Pancreas (tissue), 10 donors: Measurements from ENCODE around the gene CES1. TPM values are rescaled to one million over a fixed set of nuclear protein-coding genes. Genes with fewer than 3 reads are reported as not detected.
"Not testable (repeated sequence)": the region's sequence is repeated elsewhere in the genome, so short reads cannot be mapped to it uniquely, and the experiment has no call there.

ENCODE experiments used
- ATAC-seq, 4 donors: fragments of 200-7000 bp; cut with Tn5 transposase; one replicate each; pipeline versions ENCODE4 v1.8.0 to v1.9.1; 2020; ENCODE audit warnings: mild to moderate bottlenecking in 4 of 4, moderate library complexity in 4 of 4
- DNase-seq, 6 donors: peaks; one replicate each; pipeline ENCODE4 v3.0.0-alpha.2; 2020
- FAIRE-seq: peaks from 2 replicates; lab custom pipeline; 2012; peaks lifted over from hg19 to GRCh38; lab: Jason Lieb, UNC
- H3K27ac ChIP-seq, 4 donors: fragments of 200-600 bp; sonication (generic); 1 replicate in 3 of 4; 2 replicates in 1 of 4; pipeline versions ENCODE4 v1.5.0 to v1.8.0; 2020
- H3K27me3 ChIP-seq, 4 donors: fragments of 200-600 bp; one replicate each; pipeline ENCODE4 v1.8.0; 2021
- H3K36me3 ChIP-seq, 3 donors: fragments of 200-600 bp; sonication (generic) in 1 of 3; one replicate each; pipeline versions ENCODE4 v1.5.0 to v1.8.0; 2020 to 2021
- H3K4me1 ChIP-seq, 3 donors: fragments of 200-600 bp; one replicate each; pipeline ENCODE4 v1.8.0; 2021
- H3K4me3 ChIP-seq, 4 donors: fragments of 200-600 bp; sonication (generic) in 2 of 4; one replicate each; pipeline versions ENCODE4 v1.5.0 to v1.8.0; 2020 to 2021
- H3K9me3 ChIP-seq, 4 donors: fragments of 200-600 bp; one replicate each; pipeline ENCODE4 v1.8.0; 2021
- CTCF ChIP-seq, 4 donors: fragments of 200-600 bp; sonication (generic) in 3 of 4; IDR thresholded peaks; one replicate each; pipeline versions ENCODE4 v1.5.0 to v1.8.0; 2021; ENCODE audit warnings: antibody characterized with exemption in 4 of 4
- WGBS, 2 donors: extraction: QIAGEN DNeasy Blood & Tissue Kit; methylation state at CpG; one replicate each; pipeline ENCODE4 v1.1.7; 2013; 5-methylcytosine and 5-hydroxymethylcytosine counted together
- intact Hi-C, 3 donors: fragments of 100-400 bp; cut with DNase I; formaldehyde crosslinking; loops; one replicate each; pipeline versions ENCODE4 v1.11.1 to v1.14.2; 2022
- polyA plus RNA-seq, 2 donors: library from polyadenylated mRNA; stranded (reverse); fragments of 200-250 nt; gene quantifications; one replicate each; pipeline ENCODE4 v1.2.3, GENCODE V29; 2013
- total RNA-seq, 6 donors: library from RNA; stranded (reverse); fragmentation: NEBNext Ultra II Directional in 4 of 6; extraction: Animal tissue kit (Norgen Biotek cat#: 25700) in 4 of 6; gene quantifications; one replicate each; pipeline versions ENCODE4 v1.2.1 to v1.2.4, GENCODE V29; 2021 to 2023
- donor health status: healthy with polysubstance abuse.
- donor health status: DM: no; HTN: no; CAD: no; lungs with moderate emphysema.
- donor health status: DM: no; HTN: no; CAD: no.
- donor health status: control.
- donor health status: control.
- donor health status: Bipolar disorder and iron deficiency.
- donor health status: DM: yes; HTN: yes; CAD: no.
- donor health status: DM: no; HTN: no; CAD: no.
- donor health status: DM: no; HTN: no; CAD: no.
- donor health status: DM: yes; HTN: yes; CAD: no.

CES1 gene
- total and polyA plus RNA-seq, 8 donors: 9.0 to 34.8 (median 12.7) TPM

GRCh38 chr16:55817236-55817912, 15.5 kb downstream of the CES1 start:
- intact Hi-C loops: no loop called here
- H3K9me3 ChIP-seq: no peaks in the 10 kb centered on the region
- DNase-seq (no peak), ATAC-seq (no peak), FAIRE-seq (no peak)
- no peaks in the 10 kb centered on the region for H3K4me1 ChIP-seq
- H3K4me3 ChIP-seq: no peak overlapping the region
- WGBS, 2 donors: 75 to 80% methylated on average over 5 of the region's 5 CpGs
- TF ChIP-seq CTCF (IDR thresholded peaks at IDR 0.05): no peak
- no peaks in the 10 kb centered on the region for H3K36me3 ChIP-seq
- no peaks in the 10 kb centered on the region for H3K27me3 ChIP-seq
- no peak overlapping the region for H3K27ac ChIP-seq

DNA sequence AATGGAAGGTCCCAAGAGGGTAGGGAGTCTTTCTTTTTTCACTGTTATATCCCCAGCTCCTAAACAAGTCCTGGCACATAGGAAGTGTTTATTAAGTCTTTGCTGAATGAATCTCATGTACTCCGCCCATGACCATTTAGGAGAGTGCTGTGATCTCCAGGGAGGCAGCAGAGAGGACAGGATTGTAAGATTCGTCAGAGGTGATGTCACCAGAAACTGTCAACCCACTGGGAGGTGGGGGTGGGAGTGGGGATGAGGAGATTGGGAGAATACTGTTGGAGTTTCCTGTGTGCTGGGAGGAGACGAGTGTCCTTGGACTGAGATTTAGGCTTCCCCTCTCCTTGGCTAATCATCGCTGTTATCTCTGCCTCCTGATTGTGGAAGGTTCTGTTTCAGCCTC, 16.7 kb downstream of the CES1 start:
- H3K4me1 ChIP-seq, H3K4me3 ChIP-seq, intact Hi-C loops, H3K36me3 ChIP-seq, ATAC-seq, FAIRE-seq, H3K27ac ChIP-seq, H3K27me3 ChIP-seq, H3K9me3 ChIP-seq: not testable (repeated sequence)
- WGBS, 2 donors: 50 to 54% methylated on average over 4 of the region's 4 CpGs
- peak in 1 of 6 donors; percentile 6 for DNase-seq

GRCh38 chr16:55815320-55815719, 17.6 kb downstream of the CES1 start:
- DNase-seq (peak in 1 of 6 donors; percentile 11), FAIRE-seq (no peak), ATAC-seq (no peak)
- no peaks in the 10 kb centered on the region for H3K9me3 ChIP-seq
- no peaks in the 10 kb centered on the region for H3K36me3 ChIP-seq
- WGBS, 2 donors: 58 to 72% methylated on average over 4 of the region's 4 CpGs
- no peaks in the 10 kb centered on the region for H3K27me3 ChIP-seq
- intact Hi-C loops: no loop called here
- no peak for TF ChIP-seq CTCF (IDR thresholded peaks at IDR 0.05)
- no peaks in the 10 kb centered on the region for H3K4me1 ChIP-seq
- no peak overlapping the region for H3K4me3 ChIP-seq
- no peak overlapping the region for H3K27ac ChIP-seq

DNA sequence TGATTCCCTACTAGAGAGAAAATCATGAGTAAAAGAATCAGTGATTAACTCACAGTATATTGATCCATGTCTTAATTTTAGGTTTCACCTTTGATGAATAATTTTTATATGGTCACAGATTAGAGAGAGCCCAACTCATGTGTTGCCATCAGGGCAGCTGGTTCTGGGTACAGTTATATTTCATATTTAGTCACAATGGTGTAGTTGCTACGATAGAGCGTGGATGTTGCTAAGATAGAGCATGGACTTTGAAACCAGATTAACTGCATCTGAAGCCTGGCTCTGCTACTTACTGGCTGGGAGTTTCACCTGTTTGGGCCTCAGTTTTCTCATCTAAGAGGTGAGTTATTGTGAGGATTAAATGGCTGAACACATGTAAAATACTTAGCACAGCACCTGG, 18.7 kb downstream of the CES1 start:
- WGBS, 2 donors: 8% methylated on average over 2 of the region's 2 CpGs
- H3K4me1 ChIP-seq, DNase-seq, H3K27me3 ChIP-seq, H3K27ac ChIP-seq, H3K4me3 ChIP-seq, FAIRE-seq, H3K9me3 ChIP-seq, intact Hi-C loops, H3K36me3 ChIP-seq: not testable (repeated sequence)
- ATAC-seq: peak in 3 of 4 donors; percentile 30 to 55 (median 53)

DNA sequence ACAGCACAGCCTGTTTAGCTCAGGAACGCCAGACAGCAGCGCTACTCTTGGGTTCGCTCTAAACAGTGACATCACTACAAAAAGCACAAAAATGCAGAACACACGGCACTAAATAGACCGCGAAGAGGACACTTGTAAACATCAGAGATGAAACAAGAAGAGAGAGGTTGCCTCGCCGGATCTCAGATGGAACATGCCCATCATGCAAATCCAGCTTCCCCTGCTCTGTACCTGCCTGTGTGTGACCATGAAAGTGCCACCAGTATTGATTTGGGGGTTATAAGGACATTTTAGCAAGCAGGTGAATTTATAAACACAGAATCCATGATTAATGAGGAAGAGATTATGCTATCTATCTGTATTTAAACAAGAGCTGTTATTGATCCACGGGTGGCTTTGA, 19.2 kb downstream of the CES1 start:
- H3K27me3 ChIP-seq, H3K36me3 ChIP-seq, intact Hi-C loops, H3K4me3 ChIP-seq, H3K9me3 ChIP-seq, H3K27ac ChIP-seq, H3K4me1 ChIP-seq, ATAC-seq, FAIRE-seq: not testable (repeated sequence)
- peak in 1 of 6 donors; percentile 19 for DNase-seq
- 17% methylated on average over 8 of the region's 9 CpGs for WGBS, 2 donors

- no peak for ATAC-seq
- no peaks in the 10 kb centered on the region for H3K9me3 ChIP-seq
- no peaks in the 10 kb centered on the region for H3K4me1 ChIP-seq
- peak in 1 of 6 donors; percentile 15 for DNase-seq
- intact Hi-C loops: no loop called here
- H3K27me3 ChIP-seq: no peaks in the 10 kb centered on the region
- 59 to 74% methylated on average over 2 of the region's 2 CpGs for WGBS, 2 donors
- TF ChIP-seq CTCF (IDR thresholded peaks at IDR 0.05): no peak
- no peaks in the 10 kb centered on the region for H3K36me3 ChIP-seq
- H3K4me3 ChIP-seq: no peak overlapping the region
- FAIRE-seq: no peak
- H3K27ac ChIP-seq: no peak overlapping the region
These were observed 19.9 kb downstream of the CES1 start for GRCh38 chr16:55812951-55813350.
